ENCODE data around the gene DOCK7. TPM values are rescaled to one million over a fixed set of nuclear protein-coding genes. Genes with fewer than 3 reads are reported as not detected.

Gene DOCK7
- total RNA-seq, 4 donors from 2014 or later: 34.1 to 47.7 (median 42.1) TPM

DNA sequence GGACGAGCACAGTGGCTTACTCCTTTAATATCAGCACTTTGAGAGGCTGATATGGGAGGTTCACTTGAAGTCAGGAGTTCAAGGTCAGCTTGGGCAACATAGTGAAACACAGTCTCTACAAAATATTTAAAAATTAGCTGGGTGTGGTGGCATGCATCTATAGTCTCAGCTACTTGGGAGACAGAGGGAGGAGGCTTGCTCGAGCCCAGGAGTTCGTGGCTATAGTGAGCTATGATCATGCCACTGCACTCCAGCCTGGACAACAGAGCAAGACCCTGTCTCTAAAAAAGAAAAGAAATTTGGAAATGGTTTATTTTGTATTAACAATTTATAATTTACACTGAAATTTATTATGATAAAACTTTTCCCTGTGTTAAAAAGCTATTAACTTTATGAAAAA, 92.5 kb downstream of the DOCK7 start:
- Histone ChIP-seq H3K27ac (no peak overlapping the region), H3K27me3 (no peaks in the 10 kb centered on the region), H3K9me3 (no peaks in the 10 kb centered on the region), H3K36me3 (no peaks in the 10 kb centered on the region), H3K4me3 (replicated peaks in 1 of 3) (no peak overlapping the region), H3K4me1 (no peaks in the 10 kb centered on the region)
- DNase-seq: no peak
- intact Hi-C loops (cut with DNase I): no loop called here
- WGBS, 2 donors: 91 to 94% methylated on average over 3 of the region's 3 CpGs
- TF ChIP-seq POLR2A (IDR thresholded peaks at IDR 0.05): no peak
- TF ChIP-seq, protein P1, sequence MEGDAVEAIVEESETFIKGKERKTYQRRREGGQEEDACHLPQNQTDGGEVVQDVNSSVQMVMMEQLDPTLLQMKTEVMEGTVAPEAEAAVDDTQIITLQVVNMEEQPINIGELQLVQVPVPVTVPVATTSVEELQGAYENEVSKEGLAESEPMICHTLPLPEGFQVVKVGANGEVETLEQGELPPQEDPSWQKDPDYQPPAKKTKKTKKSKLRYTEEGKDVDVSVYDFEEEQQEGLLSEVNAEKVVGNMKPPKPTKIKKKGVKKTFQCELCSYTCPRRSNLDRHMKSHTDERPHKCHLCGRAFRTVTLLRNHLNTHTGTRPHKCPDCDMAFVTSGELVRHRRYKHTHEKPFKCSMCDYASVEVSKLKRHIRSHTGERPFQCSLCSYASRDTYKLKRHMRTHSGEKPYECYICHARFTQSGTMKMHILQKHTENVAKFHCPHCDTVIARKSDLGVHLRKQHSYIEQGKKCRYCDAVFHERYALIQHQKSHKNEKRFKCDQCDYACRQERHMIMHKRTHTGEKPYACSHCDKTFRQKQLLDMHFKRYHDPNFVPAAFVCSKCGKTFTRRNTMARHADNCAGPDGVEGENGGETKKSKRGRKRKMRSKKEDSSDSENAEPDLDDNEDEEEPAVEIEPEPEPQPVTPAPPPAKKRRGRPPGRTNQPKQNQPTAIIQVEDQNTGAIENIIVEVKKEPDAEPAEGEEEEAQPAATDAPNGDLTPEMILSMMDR (IDR thresholded peaks at IDR 0.05): no peak

DNA sequence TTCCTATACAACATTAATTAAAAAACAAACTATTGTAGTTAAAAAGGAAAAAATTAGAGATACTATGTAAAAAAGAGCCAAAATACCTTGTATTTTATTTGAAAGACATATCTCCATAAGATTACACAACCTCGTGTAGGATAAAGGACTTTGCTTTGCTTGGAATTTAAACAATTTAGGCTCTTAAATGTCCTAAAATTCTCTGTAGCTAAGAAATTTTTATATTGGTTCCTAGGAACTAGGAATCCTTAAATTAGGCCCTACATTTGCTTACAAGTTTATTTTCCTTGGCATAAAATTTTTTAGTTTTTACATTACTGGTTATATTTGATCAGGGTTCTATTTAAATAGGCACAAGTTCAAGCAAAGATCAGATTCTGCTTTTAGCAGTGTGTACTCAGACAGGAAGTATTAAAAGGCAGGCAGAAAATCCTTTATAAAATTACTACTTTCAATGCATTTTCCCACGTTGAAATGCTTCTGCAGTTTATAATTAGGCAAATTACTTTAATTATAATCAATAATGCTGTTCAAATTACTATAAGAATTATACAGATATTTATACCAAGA, 94.3 kb downstream of the DOCK7 start:
- Histone ChIP-seq H3K27me3 (no peaks in the 10 kb centered on the region), H3K9me3 (no peaks in the 10 kb centered on the region), H3K36me3 (no peaks in the 10 kb centered on the region), H3K4me3 (replicated peaks in 1 of 3) (no peak overlapping the region), H3K4me1 (no peaks in the 10 kb centered on the region), H3K27ac (no peak overlapping the region)
- intact Hi-C loops (cut with DNase I): no loop called here
- WGBS, 2 donors: 55 to 62% methylated on average over 2 of the region's 2 CpGs
- DNase-seq: no peak
- TF ChIP-seq, protein P1 (IDR thresholded peaks at IDR 0.05): no peak
- TF ChIP-seq POLR2A (IDR thresholded peaks at IDR 0.05): no peak

DNA sequence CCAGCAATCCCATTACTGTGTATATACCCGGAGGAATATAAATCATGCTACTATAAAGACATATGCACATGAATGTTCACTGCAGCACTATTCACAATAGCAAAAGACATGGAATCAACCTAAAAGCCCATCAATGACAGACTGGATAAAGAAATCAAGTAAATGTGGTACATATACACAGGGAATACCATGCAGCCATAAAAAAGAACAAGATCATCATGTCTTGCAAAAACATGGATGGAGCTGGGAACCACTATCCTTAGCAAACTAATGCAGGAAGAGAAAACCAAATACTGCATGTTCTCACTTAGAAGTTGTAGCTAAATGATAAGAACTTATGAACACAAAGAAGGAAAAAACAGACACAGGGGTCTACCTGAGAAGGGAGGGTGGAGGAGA, 97.2 kb downstream of the DOCK7 start:
- 38 to 43% methylated on average over 1 of the region's 1 CpG for WGBS, 2 donors
- Histone ChIP-seq H3K4me3 (replicated peaks in 1 of 3) (no peak overlapping the region), H3K27me3 (no peaks in the 10 kb centered on the region), H3K9me3 (no peaks in the 10 kb centered on the region), H3K27ac (no peak overlapping the region), H3K4me1 (no peaks in the 10 kb centered on the region), H3K36me3 (no peaks in the 10 kb centered on the region)
- no peak for DNase-seq
- intact Hi-C loops (cut with DNase I): no loop called here
- no peak for TF ChIP-seq POLR2A (IDR thresholded peaks at IDR 0.05)
- TF ChIP-seq, protein P1 (IDR thresholded peaks at IDR 0.05): no peak

DNA sequence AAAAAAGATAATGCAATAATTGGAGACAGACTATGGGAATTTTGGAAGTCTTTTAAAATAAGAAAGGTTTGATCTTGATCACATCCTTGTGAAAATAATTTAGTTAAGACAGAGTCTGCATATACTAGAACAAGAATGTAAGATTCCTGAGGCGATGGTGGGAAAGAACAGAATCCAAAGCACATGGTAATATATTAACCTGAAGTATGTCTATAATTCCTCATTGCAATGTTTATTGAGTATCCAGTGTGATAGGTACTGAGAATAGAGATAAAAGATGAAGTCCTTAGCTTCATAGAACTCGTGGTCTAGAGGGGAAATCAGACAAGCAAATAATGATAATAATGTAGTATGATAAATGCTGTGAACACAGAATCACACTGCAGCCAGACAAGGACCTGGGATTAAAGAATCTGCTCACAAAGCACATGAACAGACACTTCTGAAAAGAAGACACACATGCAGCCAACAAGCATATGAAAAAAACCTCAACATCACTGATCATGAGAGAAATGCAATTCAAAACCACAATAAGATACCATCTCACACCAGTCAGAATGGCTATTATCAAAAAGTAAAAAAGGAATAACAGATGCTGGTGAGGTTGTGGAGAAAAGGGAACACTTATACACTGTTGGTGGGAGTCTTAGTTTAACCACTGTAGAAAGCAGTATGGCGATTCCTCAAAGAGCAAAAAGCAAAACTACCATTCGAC, 97.8 kb downstream of the DOCK7 start:
- intact Hi-C loops (cut with DNase I): no loop called here
- Histone ChIP-seq H3K4me1 (no peaks in the 10 kb centered on the region), H3K27ac (no peak overlapping the region), H3K9me3 (no peaks in the 10 kb centered on the region), H3K4me3 (replicated peaks in 1 of 3) (no peak overlapping the region), H3K36me3 (no peaks in the 10 kb centered on the region), H3K27me3 (no peaks in the 10 kb centered on the region)
- WGBS, 2 donors: 94 to 95% methylated on average over 4 of the region's 4 CpGs
- TF ChIP-seq POLR2A (IDR thresholded peaks at IDR 0.05): no peak
- TF ChIP-seq, protein P1 (IDR thresholded peaks at IDR 0.05): no peak
- no peak for DNase-seq

GRCh38 chr1:62589321-62589720, 98.9 kb downstream of the DOCK7 start:
- DNase-seq: no peak
- WGBS, 2 donors: 74 to 75% methylated on average over 3 of the region's 3 CpGs
- H3K36me3 ChIP-seq: no peaks in the 10 kb centered on the region
- no peaks in the 10 kb centered on the region for H3K27me3 ChIP-seq
- intact Hi-C loops (cut with DNase I): no loop called here
- no peak overlapping the region for H3K4me3 ChIP-seq (replicated peaks in 1 of 3)
- H3K9me3 ChIP-seq: no peaks in the 10 kb centered on the region
- H3K27ac ChIP-seq: no peak overlapping the region
- TF ChIP-seq, protein P1 (IDR thresholded peaks at IDR 0.05): no peak
- TF ChIP-seq POLR2A (IDR thresholded peaks at IDR 0.05): no peak
- no peaks in the 10 kb centered on the region for H3K4me1 ChIP-seq
